Calu3 (cell line): ENCODE measurements around the gene OR5H1. TPM values are rescaled to one million over a fixed set of nuclear protein-coding genes. Genes with fewer than 3 reads are reported as not detected.

Experiments used
- Bru-seq: library from RNA; stranded (reverse); fragments of 400-500 nt; gene quantifications from one replicate; lab custom pipeline; 2021; lab: Mats Ljungman, UMichigan
- BruChase-seq, 2 experiments: library from RNA; stranded (reverse); fragments of 400-500 nt; gene quantifications; one replicate each; lab custom pipeline; 2021; lab: Mats Ljungman, UMichigan
- BruUV-seq: library from RNA; stranded (reverse); fragments of 400-500 nt; replicated peaks from 2 replicates; lab custom pipeline; 2021; lab: Mats Ljungman, UMichigan
- CTCF ChIA-PET: fragments of 300-600 bp; sonication (Branson Sonifier 250); formaldehyde crosslinking; loops from one replicate; lab custom pipeline; 2022; ENCODE audit warnings: antibody characterized with exemption; lab: Charles Lee
- DNase-seq: peaks from one replicate; pipeline ENCODE4 v3.0.0; 2022
- H3K27ac Mint-ChIP-seq: one replicate; pipeline ENCODE4 v1.8.0; 2022; ENCODE audit warnings: mixed read lengths; ENCODE audit not compliant: unreplicated experiment
- H3K27me3 Mint-ChIP-seq: one replicate; pipeline ENCODE4 v1.8.0; 2022; ENCODE audit warnings: mixed read lengths; ENCODE audit not compliant: unreplicated experiment
- H3K36me3 Mint-ChIP-seq: one replicate; pipeline ENCODE4 v1.8.0; 2022; ENCODE audit warnings: mild to moderate bottlenecking, moderate library complexity, mixed read lengths; ENCODE audit not compliant: insufficient read depth, unreplicated experiment
- H3K4me1 Mint-ChIP-seq: one replicate; pipeline ENCODE4 v1.8.0; 2022; ENCODE audit warnings: mild to moderate bottlenecking, low read depth, mixed read lengths; ENCODE audit not compliant: unreplicated experiment
- H3K4me3 Mint-ChIP-seq: one replicate; pipeline ENCODE4 v1.8.0; 2022; ENCODE audit warnings: mild to moderate bottlenecking, low read depth, moderate library complexity, mixed read lengths; ENCODE audit not compliant: unreplicated experiment
- H3K9me3 Mint-ChIP-seq: one replicate; pipeline ENCODE4 v1.8.0; 2022; ENCODE audit warnings: low read depth, mixed read lengths; ENCODE audit not compliant: unreplicated experiment
- CTCF ChIP-seq: fragments of 200-600 bp; IDR thresholded peaks from one replicate; pipeline ENCODE4 v1.8.0; 2022; ENCODE audit warnings: antibody characterized with exemption; ENCODE audit not compliant: unreplicated experiment
- intact Hi-C: fragments of 100-400 bp; cut with micrococcal nuclease; formaldehyde crosslinking; loops from one replicate; pipeline ENCODE4 v1.10.0; 2022; ENCODE audit not compliant: unreplicated experiment
- long read RNA-seq: library from polyadenylated mRNA; stranded (forward); transcript quantifications from one replicate; pipeline ENCODE4 v2.0.0, GENCODE V29; 2022
- total RNA-seq: library from RNA; stranded (reverse); gene quantifications from 2 replicates; pipeline ENCODE4 v1.2.3, GENCODE V29; 2022

OR5H1 gene
- total RNA-seq = not detected in 2 replicates
- Bru-seq, nascent RNA = not detected
- BruChase-seq, experiment 1, labeled RNA remaining after a 6-hour chase = not detected
- BruChase-seq, experiment 2, labeled RNA remaining after a 2-hour chase = not detected
- long read RNA-seq = 0 reads

DNA sequence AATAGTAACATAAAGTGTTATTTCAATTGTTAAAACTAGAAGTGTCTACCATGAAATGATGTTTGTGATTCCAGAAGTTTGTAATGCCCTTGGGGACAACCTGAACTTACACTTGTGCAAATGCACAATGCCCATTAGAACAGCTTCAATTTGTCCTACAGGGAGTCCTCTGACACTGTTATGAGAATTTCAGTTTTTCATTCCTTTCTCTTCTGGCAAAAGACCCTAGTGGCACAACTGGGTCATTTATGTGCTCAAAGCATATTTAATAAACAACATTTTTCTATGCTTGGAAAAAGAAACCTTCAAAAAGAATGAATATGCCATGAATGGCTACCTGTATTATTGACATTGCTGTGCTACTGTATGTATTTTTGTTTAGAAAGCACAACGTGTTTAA, at the start of gene OR5H1:
Gene OR5H1 (plus strand): TSS at position 301 of the 400 bp plus-strand sequence. CDS start 1,977 bp downstream, outside the sequence.
- peaks cover 28% of the 10 kb centered on the region for H3K27me3 Mint-ChIP-seq
- no peaks in the 10 kb centered on the region for H3K36me3 Mint-ChIP-seq
- intact Hi-C loops = no loop called here
- H3K4me1 Mint-ChIP-seq = no peaks in the 10 kb centered on the region
- H3K9me3 Mint-ChIP-seq = no peaks in the 10 kb centered on the region
- no peak for DNase-seq
- CTCF ChIA-PET = no interaction called here
- TF ChIP-seq CTCF = no peak
- BruUV-seq = no TSS peak
- no peak within 1 kb of the TSS for H3K27ac Mint-ChIP-seq
- no peak within 1 kb of the TSS for H3K4me3 Mint-ChIP-seq

DNA sequence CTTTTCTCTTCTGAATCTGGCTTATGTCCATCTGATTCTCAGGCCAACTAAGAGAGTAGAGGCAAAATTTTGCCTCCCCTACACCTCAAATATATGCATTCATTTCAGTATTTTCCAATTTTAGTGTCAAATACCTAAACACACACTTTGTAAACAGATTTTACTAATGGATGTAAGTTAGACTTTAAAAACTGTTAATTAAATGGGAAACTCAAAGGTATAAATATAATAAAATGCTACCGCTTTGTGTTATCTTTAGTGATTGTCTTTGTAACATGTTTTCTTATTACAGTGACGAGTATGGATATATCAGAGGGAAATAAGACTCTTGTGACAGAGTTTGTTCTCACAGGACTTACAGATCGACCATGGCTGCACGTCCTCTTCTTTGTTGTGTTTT, 43.6 kb upstream of the OR5H1 start, which contains the start of gene OR5AC2:
Gene OR5AC2 (plus strand): TSS at position 301 of the 400 bp plus-strand sequence. CDS start 0 bp downstream, at position 301.
- no peak within 1 kb of the TSS for H3K4me3 Mint-ChIP-seq
- intact Hi-C loops = no loop called here
- no TSS peak for BruUV-seq
- CTCF ChIA-PET = no interaction called here
- TF ChIP-seq CTCF = no peak
- no peak for DNase-seq
- no peaks in the 10 kb centered on the region for H3K36me3 Mint-ChIP-seq
- no peaks in the 10 kb centered on the region for H3K9me3 Mint-ChIP-seq
- H3K27ac Mint-ChIP-seq = no peak within 1 kb of the TSS
- no peaks in the 10 kb centered on the region for H3K27me3 Mint-ChIP-seq
- no peaks in the 10 kb centered on the region for H3K4me1 Mint-ChIP-seq

- Mint-ChIP-seq H3K9me3 (peaks cover 5% of the 10 kb centered on the region), H3K36me3 (no peaks in the 10 kb centered on the region), H3K4me1 (no peaks in the 10 kb centered on the region), H3K27me3 (no peaks in the 10 kb centered on the region), H3K4me3 (no peak overlapping the region), H3K27ac (no peak overlapping the region)
- CTCF ChIA-PET = no interaction called here
- no peak for DNase-seq
- TF ChIP-seq CTCF = no peak
- no TSS peak for BruUV-seq
- intact Hi-C loops = no loop called here
Observed at GRCh38 chr3:98095882-98096281, 34.6 kb upstream of the OR5H1 start.

GRCh38 chr3:98099848-98100247, 30.7 kb upstream of the OR5H1 start:
- Mint-ChIP-seq H3K4me3 (no peak overlapping the region), H3K9me3 (peaks cover 3% of the 10 kb centered on the region), H3K27me3 (no peaks in the 10 kb centered on the region), H3K4me1 (no peaks in the 10 kb centered on the region), H3K27ac (no peak overlapping the region), H3K36me3 (no peaks in the 10 kb centered on the region)
- intact Hi-C loops = no loop called here
- no peak for DNase-seq
- BruUV-seq = no TSS peak
- CTCF ChIA-PET = no interaction called here
- no peak for TF ChIP-seq CTCF
